Measurements from ENCODE around the gene PRKAB1.
"Not testable (repeated sequence)": the region's sequence is repeated elsewhere in the genome, so short reads cannot be mapped to it uniquely, and the experiment has no call there.

PRKAB1 gene

GRCh38 chr12:119683413-119683812 is 15.5 kb downstream of the PRKAB1 start:
- in situ Hi-C loops (cut with HindIII; ENCODE audit: low sequenced_read_pairs) = no loop called here

GRCh38 chr12:119683816-119684215 is 15.9 kb downstream of the PRKAB1 start:
- in situ Hi-C loops (cut with HindIII; ENCODE audit: low sequenced_read_pairs) = no loop called here

- in situ Hi-C loops (cut with HindIII; ENCODE audit: low sequenced_read_pairs) = no loop called here
Observed at GRCh38 chr12:119684711-119685369, 16.9 kb downstream of the PRKAB1 start.

- in situ Hi-C loops (cut with HindIII; ENCODE audit: low sequenced_read_pairs) = no loop called here
Observed at GRCh38 chr12:119685375-119685774, 17.4 kb downstream of the PRKAB1 start.

- in situ Hi-C loops (cut with HindIII; ENCODE audit: low sequenced_read_pairs) = no loop called here
Observed at GRCh38 chr12:119686355-119686754, 18.4 kb downstream of the PRKAB1 start.

GRCh38 chr12:119686776-119687175 is 18.8 kb downstream of the PRKAB1 start:
- in situ Hi-C loops (cut with HindIII; ENCODE audit: low sequenced_read_pairs) = no loop called here

GRCh38 chr12:119687406-119687805 is 19.5 kb downstream of the PRKAB1 start:
- in situ Hi-C loops (cut with HindIII; ENCODE audit: low sequenced_read_pairs) = no loop called here

GRCh38 chr12:119687879-119688278 is 19.9 kb downstream of the PRKAB1 start:
- in situ Hi-C loops (cut with HindIII; ENCODE audit: low sequenced_read_pairs) = no loop called here

- in situ Hi-C loops (cut with HindIII; ENCODE audit: low sequenced_read_pairs) = no loop called here
Observed at GRCh38 chr12:119689935-119690500, 22.1 kb downstream of the PRKAB1 start.

- in situ Hi-C loops (cut with HindIII; ENCODE audit: low sequenced_read_pairs) = no loop called here
Observed at GRCh38 chr12:119691202-119691810, 23.4 kb downstream of the PRKAB1 start.

GRCh38 chr12:119692410-119692809 is 24.5 kb downstream of the PRKAB1 start:
- in situ Hi-C loops (cut with HindIII; ENCODE audit: low sequenced_read_pairs) = no loop called here

- in situ Hi-C loops (cut with HindIII; ENCODE audit: low sequenced_read_pairs) = no loop called here
Observed at GRCh38 chr12:119692997-119693396, 25.1 kb downstream of the PRKAB1 start.

GRCh38 chr12:119693511-119693910 is 25.6 kb downstream of the PRKAB1 start:
- in situ Hi-C loops (cut with HindIII; ENCODE audit: low sequenced_read_pairs) = no loop called here

GRCh38 chr12:119694111-119694510 is 26.2 kb downstream of the PRKAB1 start:
- in situ Hi-C loops (cut with HindIII; ENCODE audit: low sequenced_read_pairs) = no loop called here

GRCh38 chr12:119695034-119695433 is 27.1 kb downstream of the PRKAB1 start:
- in situ Hi-C loops (cut with HindIII; ENCODE audit: low sequenced_read_pairs) = no loop called here

- in situ Hi-C loops (cut with HindIII; ENCODE audit: low sequenced_read_pairs) = no loop called here
Observed at GRCh38 chr12:119696943-119697342, 29.0 kb downstream of the PRKAB1 start.

GRCh38 chr12:119699199-119699760 is 31.3 kb downstream of the PRKAB1 start:
- in situ Hi-C loops (cut with HindIII; ENCODE audit: low sequenced_read_pairs) = no loop called here

GRCh38 chr12:119700078-119700477 is 32.1 kb downstream of the PRKAB1 start:
- in situ Hi-C loops (cut with HindIII; ENCODE audit: low sequenced_read_pairs) = no loop called here

GRCh38 chr12:119704065-119704747 is 36.3 kb downstream of the PRKAB1 start:
- in situ Hi-C loops (cut with HindIII; ENCODE audit: low sequenced_read_pairs) = no loop called here

- in situ Hi-C loops (cut with HindIII; ENCODE audit: low sequenced_read_pairs) = no loop called here
Observed at GRCh38 chr12:119705182-119705581, 37.2 kb downstream of the PRKAB1 start.

- in situ Hi-C loops (cut with HindIII; ENCODE audit: low sequenced_read_pairs) = not testable (repeated sequence)
Observed at GRCh38 chr12:119706427-119706826, 38.5 kb downstream of the PRKAB1 start.
